Vagina (tissue), 2 donors: ENCODE results near the gene ATXN2L.

Source experiments
- POLR2A ChIP-seq, 2 donors: fragments of 450-650 bp; IDR thresholded peaks; one replicate each; pipeline ENCODE4 v1.6.1; 2017; ENCODE audit warnings: antibody characterized with exemption in 2 of 2, mild to moderate bottlenecking in 2 of 2, moderate library complexity in 2 of 2
- TF ChIP-seq, protein P1 (sequence below), 3 experiments: fragments of 450-650 bp in 2 of 3; fragments of 200-600 bp in 1 of 3; sonication (generic) in 1 of 3; IDR thresholded peaks; one replicate each; pipeline ENCODE4 v1.5.1; 2017 to 2019; ENCODE audit warnings: antibody characterized with exemption in 3 of 3, mild to moderate bottlenecking in 2 of 3, moderate library complexity in 2 of 3

DNA sequence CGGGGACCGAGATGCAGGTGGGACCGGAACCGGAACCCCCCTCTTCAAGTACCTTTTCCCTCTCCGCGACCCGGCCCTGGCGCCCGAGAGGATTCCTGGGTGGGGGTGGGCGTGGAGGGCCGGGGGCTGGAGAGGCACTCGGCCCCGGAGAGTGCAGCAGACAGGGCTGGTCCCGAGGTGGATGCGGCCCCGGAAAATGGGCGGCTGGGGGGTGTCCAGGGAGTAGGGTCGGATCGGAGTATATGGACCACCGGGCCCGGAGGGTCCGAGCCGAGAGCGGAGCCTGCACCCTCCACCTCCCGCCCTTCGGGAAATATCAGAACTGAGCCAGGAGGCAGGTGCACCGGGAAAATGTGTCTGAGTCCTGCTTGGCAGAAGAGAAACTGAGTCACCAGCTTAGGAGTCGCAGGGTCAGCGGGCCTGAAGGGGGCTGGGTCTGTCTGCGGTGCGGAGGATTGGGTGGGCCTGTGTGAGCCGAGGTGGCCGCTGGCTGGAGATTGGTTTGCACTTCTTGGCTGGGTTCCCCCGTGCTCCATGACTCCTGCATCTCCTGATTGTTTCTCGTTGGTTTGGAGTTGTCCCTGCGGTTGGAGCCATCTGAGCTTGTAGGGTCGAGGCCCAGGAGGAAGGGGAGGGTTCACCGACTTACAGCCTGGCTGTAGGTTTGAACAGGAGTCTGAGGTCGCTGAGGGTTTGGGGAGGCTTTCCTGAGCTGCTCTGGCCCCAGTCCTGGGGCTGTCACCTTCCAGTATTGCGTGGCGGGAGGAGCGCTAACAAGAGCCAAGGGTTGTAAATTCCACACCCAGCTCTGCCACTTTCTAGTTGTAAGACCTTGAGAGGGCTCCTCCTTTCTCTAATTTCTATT is 41.4 kb downstream of the ATXN2L start:
- TF ChIP-seq, protein P1, sequence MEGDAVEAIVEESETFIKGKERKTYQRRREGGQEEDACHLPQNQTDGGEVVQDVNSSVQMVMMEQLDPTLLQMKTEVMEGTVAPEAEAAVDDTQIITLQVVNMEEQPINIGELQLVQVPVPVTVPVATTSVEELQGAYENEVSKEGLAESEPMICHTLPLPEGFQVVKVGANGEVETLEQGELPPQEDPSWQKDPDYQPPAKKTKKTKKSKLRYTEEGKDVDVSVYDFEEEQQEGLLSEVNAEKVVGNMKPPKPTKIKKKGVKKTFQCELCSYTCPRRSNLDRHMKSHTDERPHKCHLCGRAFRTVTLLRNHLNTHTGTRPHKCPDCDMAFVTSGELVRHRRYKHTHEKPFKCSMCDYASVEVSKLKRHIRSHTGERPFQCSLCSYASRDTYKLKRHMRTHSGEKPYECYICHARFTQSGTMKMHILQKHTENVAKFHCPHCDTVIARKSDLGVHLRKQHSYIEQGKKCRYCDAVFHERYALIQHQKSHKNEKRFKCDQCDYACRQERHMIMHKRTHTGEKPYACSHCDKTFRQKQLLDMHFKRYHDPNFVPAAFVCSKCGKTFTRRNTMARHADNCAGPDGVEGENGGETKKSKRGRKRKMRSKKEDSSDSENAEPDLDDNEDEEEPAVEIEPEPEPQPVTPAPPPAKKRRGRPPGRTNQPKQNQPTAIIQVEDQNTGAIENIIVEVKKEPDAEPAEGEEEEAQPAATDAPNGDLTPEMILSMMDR (IDR thresholded peaks at IDR 0.05) = no peak
- TF ChIP-seq POLR2A (IDR thresholded peaks at IDR 0.05) = no peak
